ENCODE data around the gene TAB3.

DNA sequence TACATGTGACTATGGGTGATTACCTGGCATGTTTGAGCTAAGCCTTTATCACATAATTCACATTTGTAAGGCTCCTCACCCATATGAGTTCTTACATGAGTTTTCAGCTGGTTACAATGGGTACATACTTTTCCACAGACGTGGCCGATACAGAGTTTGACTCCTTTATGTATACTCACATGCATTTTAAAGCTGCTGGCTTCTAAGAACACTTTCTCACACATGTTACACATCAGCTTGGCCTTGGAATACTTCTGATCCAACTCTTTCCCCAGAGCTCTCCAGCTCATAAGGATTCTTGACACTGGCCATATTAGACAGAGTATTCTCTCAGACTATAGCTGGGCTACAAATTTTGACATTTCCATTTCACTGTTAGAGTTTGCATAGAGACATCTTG lies 66.3 kb downstream of the TAB3 start:
- TF ChIP-seq, protein P1, sequence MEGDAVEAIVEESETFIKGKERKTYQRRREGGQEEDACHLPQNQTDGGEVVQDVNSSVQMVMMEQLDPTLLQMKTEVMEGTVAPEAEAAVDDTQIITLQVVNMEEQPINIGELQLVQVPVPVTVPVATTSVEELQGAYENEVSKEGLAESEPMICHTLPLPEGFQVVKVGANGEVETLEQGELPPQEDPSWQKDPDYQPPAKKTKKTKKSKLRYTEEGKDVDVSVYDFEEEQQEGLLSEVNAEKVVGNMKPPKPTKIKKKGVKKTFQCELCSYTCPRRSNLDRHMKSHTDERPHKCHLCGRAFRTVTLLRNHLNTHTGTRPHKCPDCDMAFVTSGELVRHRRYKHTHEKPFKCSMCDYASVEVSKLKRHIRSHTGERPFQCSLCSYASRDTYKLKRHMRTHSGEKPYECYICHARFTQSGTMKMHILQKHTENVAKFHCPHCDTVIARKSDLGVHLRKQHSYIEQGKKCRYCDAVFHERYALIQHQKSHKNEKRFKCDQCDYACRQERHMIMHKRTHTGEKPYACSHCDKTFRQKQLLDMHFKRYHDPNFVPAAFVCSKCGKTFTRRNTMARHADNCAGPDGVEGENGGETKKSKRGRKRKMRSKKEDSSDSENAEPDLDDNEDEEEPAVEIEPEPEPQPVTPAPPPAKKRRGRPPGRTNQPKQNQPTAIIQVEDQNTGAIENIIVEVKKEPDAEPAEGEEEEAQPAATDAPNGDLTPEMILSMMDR (IDR thresholded peaks at IDR 0.05): no peak
- TF ChIP-seq POLR2A (IDR thresholded peaks at IDR 0.05) (no peak), EP300 (IDR thresholded peaks at IDR 0.05) (no peak)
